ENCODE results near the gene BANP.
"Not testable (repeated sequence)": the region's sequence is repeated elsewhere in the genome, so short reads cannot be mapped to it uniquely, and the experiment has no call there.

The BANP gene

GRCh38 chr16:88050952-88051660, 99.9 kb downstream of the BANP start:
- no peak overlapping the region for H2BK120ac ChIP-seq (ENCODE audit: low read depth, low read length)
- no peak overlapping the region for H2AK5ac ChIP-seq (ENCODE audit: low read depth, low read length)
- H3K4me1 ChIP-seq (ENCODE audit: control insufficient read depth in 2 of 2, insufficient read depth in 1 of 2, low read depth in 1 of 2, low read length in 2 of 2), result peaks cover 2 to 3% of the 10 kb centered on the region in 2 donors
- H3K9ac ChIP-seq (ENCODE audit: low read depth, low read length, poor library complexity), result no peak overlapping the region
- no peak overlapping the region for H4K91ac ChIP-seq (ENCODE audit: low read depth, low read length, poor library complexity)
- no peak for DNase-seq (ENCODE audit: low spot score)
- H3K14ac ChIP-seq (ENCODE audit: low read length), result no peak overlapping the region
- peak overlapping the region; percentile 37 for H3K23ac ChIP-seq (ENCODE audit: low read depth, low read length, poor library complexity)
- H2BK15ac ChIP-seq (ENCODE audit: low read length), result no peak overlapping the region
- H2BK12ac ChIP-seq (ENCODE audit: low read length), result no peak overlapping the region
- H2AFZ ChIP-seq (ENCODE audit: low read length), result no peak overlapping the region
- H3K4me2 ChIP-seq (ENCODE audit: insufficient read depth, low read length, poor library complexity, severe bottlenecking), result no peak overlapping the region
- H3K4me3 ChIP-seq (ENCODE audit: low read length in 2 of 2), result no peak overlapping the region
- H3K36me3 ChIP-seq (replicated peaks in 1 of 2; ENCODE audit: control insufficient read depth in 2 of 2, insufficient read depth in 2 of 2, low read length in 2 of 2), result peaks cover 13 to 34% of the 10 kb centered on the region in 2 donors
- peaks cover 4% of the 10 kb centered on the region for H3K79me1 ChIP-seq (ENCODE audit: low read depth, low read length)
- no peak overlapping the region for H3K4ac ChIP-seq (ENCODE audit: low read length)
- no CpG with 5 or more reads among the region's 22 CpGs for WGBS, 2 donors (ENCODE audit: extremely low coverage in 2 of 2, insufficient read length in 2 of 2, insufficient replicate concordance in 1 of 2)
- H3K9me3 ChIP-seq (replicated peaks in 1 of 2; ENCODE audit: control insufficient read depth in 2 of 2, insufficient read depth in 1 of 2, low read depth in 1 of 2, low read length in 2 of 2), result peaks cover 4 to 6% of the 10 kb centered on the region in 2 donors
- no peaks in the 10 kb centered on the region for H3K27me3 ChIP-seq (ENCODE audit: control insufficient read depth in 3 of 3, insufficient read depth in 3 of 3, low read depth in 1 of 3, low read length in 3 of 3)
- H2BK5ac ChIP-seq (ENCODE audit: low read length), result no peak overlapping the region
- H3K27ac ChIP-seq (replicated peaks; ENCODE audit: low read length), result no peak overlapping the region
- H3K18ac ChIP-seq (ENCODE audit: low read length), result peak overlapping the region; percentile 41
- H4K8ac ChIP-seq (ENCODE audit: low read depth, low read length), result no peak overlapping the region

GRCh38 chr16:88052661-88053060, 101.4 kb downstream of the BANP start:
- H3K4me2 ChIP-seq (ENCODE audit: insufficient read depth, low read length, poor library complexity, severe bottlenecking), result no peak overlapping the region
- DNase-seq (ENCODE audit: low spot score), result no peak
- H2AFZ ChIP-seq (ENCODE audit: low read length), result no peak overlapping the region
- H3K27ac ChIP-seq (replicated peaks; ENCODE audit: low read length), result no peak overlapping the region
- H4K91ac ChIP-seq (ENCODE audit: low read depth, low read length, poor library complexity), result no peak overlapping the region
- H3K4me1 ChIP-seq (ENCODE audit: control insufficient read depth in 2 of 2, insufficient read depth in 1 of 2, low read depth in 1 of 2, low read length in 2 of 2), result peaks cover 2 to 4% of the 10 kb centered on the region in 2 donors
- 100% methylated on average over 2 of the region's 2 CpGs; no CpG with 5 or more reads in 1 of the 2 donors for WGBS, 2 donors (ENCODE audit: extremely low coverage in 2 of 2, insufficient read length in 2 of 2, insufficient replicate concordance in 1 of 2)
- no peak overlapping the region for H2BK5ac ChIP-seq (ENCODE audit: low read length)
- peaks cover 4% of the 10 kb centered on the region for H3K79me1 ChIP-seq (ENCODE audit: low read depth, low read length)
- H2BK12ac ChIP-seq (ENCODE audit: low read length), result no peak overlapping the region
- no peak overlapping the region for H3K23ac ChIP-seq (ENCODE audit: low read depth, low read length, poor library complexity)
- H3K36me3 ChIP-seq (replicated peaks in 1 of 2; ENCODE audit: control insufficient read depth in 2 of 2, insufficient read depth in 2 of 2, low read length in 2 of 2), result peaks cover 13 to 34% of the 10 kb centered on the region in 2 donors
- H3K9me3 ChIP-seq (replicated peaks in 1 of 2; ENCODE audit: control insufficient read depth in 2 of 2, insufficient read depth in 1 of 2, low read depth in 1 of 2, low read length in 2 of 2), result peaks cover 4 to 6% of the 10 kb centered on the region in 2 donors
- no peak overlapping the region for H3K4me3 ChIP-seq (ENCODE audit: low read length in 2 of 2)
- H4K8ac ChIP-seq (ENCODE audit: low read depth, low read length), result no peak overlapping the region
- no peak overlapping the region for H3K14ac ChIP-seq (ENCODE audit: low read length)
- no peak overlapping the region for H2BK120ac ChIP-seq (ENCODE audit: low read depth, low read length)
- H3K4ac ChIP-seq (ENCODE audit: low read length), result no peak overlapping the region
- no peak overlapping the region for H2BK15ac ChIP-seq (ENCODE audit: low read length)
- no peak overlapping the region for H3K9ac ChIP-seq (ENCODE audit: low read depth, low read length, poor library complexity)
- H3K27me3 ChIP-seq (ENCODE audit: control insufficient read depth in 3 of 3, insufficient read depth in 3 of 3, low read depth in 1 of 3, low read length in 3 of 3), result no peaks in the 10 kb centered on the region
- no peak overlapping the region for H2AK5ac ChIP-seq (ENCODE audit: low read depth, low read length)
- H3K18ac ChIP-seq (ENCODE audit: low read length), result no peak overlapping the region

GRCh38 chr16:88053479-88053878, 102.2 kb downstream of the BANP start:
- H3K36me3 ChIP-seq (replicated peaks in 1 of 2; ENCODE audit: control insufficient read depth in 2 of 2, insufficient read depth in 2 of 2, low read length in 2 of 2), result peaks cover 13 to 30% of the 10 kb centered on the region in 2 donors
- H3K9me3 ChIP-seq (replicated peaks in 1 of 2; ENCODE audit: control insufficient read depth in 2 of 2, insufficient read depth in 1 of 2, low read depth in 1 of 2, low read length in 2 of 2), result not testable (repeated sequence)

GRCh38 chr16:88055356-88055755, 104.1 kb downstream of the BANP start:
- Histone ChIP-seq H3K4me3 (ENCODE audit: low read length in 2 of 2) (no peak overlapping the region), H2AK5ac (ENCODE audit: low read depth, low read length) (no peak overlapping the region), H3K79me1 (ENCODE audit: low read depth, low read length) (peaks cover 4% of the 10 kb centered on the region), H3K27me3 (ENCODE audit: control insufficient read depth in 3 of 3, insufficient read depth in 3 of 3, low read depth in 1 of 3, low read length in 3 of 3) (no peaks in the 10 kb centered on the region), H3K36me3 (replicated peaks in 1 of 2; ENCODE audit: control insufficient read depth in 2 of 2, insufficient read depth in 2 of 2, low read length in 2 of 2) (peaks cover 11 to 22% of the 10 kb centered on the region in 2 donors), H2BK15ac (ENCODE audit: low read length) (no peak overlapping the region), H3K27ac (replicated peaks; ENCODE audit: low read length) (no peak overlapping the region), H3K23ac (ENCODE audit: low read depth, low read length, poor library complexity) (no peak overlapping the region), H2BK120ac (ENCODE audit: low read depth, low read length) (no peak overlapping the region), H4K91ac (ENCODE audit: low read depth, low read length, poor library complexity) (no peak overlapping the region), H2BK12ac (ENCODE audit: low read length) (no peak overlapping the region), H3K4me1 (ENCODE audit: control insufficient read depth in 2 of 2, insufficient read depth in 1 of 2, low read depth in 1 of 2, low read length in 2 of 2) (peaks cover 2 to 8% of the 10 kb centered on the region in 2 donors), H3K4ac (ENCODE audit: low read length) (no peak overlapping the region), H2BK5ac (ENCODE audit: low read length) (no peak overlapping the region), H3K14ac (ENCODE audit: low read length) (no peak overlapping the region), H3K9ac (ENCODE audit: low read depth, low read length, poor library complexity) (no peak overlapping the region), H3K4me2 (ENCODE audit: insufficient read depth, low read length, poor library complexity, severe bottlenecking) (no peak overlapping the region), H3K9me3 (replicated peaks in 1 of 2; ENCODE audit: control insufficient read depth in 2 of 2, insufficient read depth in 1 of 2, low read depth in 1 of 2, low read length in 2 of 2) (peaks cover 4 to 6% of the 10 kb centered on the region in 2 donors), H3K18ac (ENCODE audit: low read length) (no peak overlapping the region), H2AFZ (ENCODE audit: low read length) (no peak overlapping the region), H4K8ac (ENCODE audit: low read depth, low read length) (no peak overlapping the region)
- 100% methylated on average over 2 of the region's 7 CpGs; no CpG with 5 or more reads in 1 of the 2 donors for WGBS, 2 donors (ENCODE audit: extremely low coverage in 2 of 2, insufficient read length in 2 of 2, insufficient replicate concordance in 1 of 2)
- no peak for DNase-seq (ENCODE audit: low spot score)

More at GRCh38 chr16:88053479-88053878, 102.2 kb downstream of the BANP start:
- H3K4me1 ChIP-seq (ENCODE audit: control insufficient read depth in 2 of 2, insufficient read depth in 1 of 2, low read depth in 1 of 2, low read length in 2 of 2); H3K14ac ChIP-seq (ENCODE audit: low read length); H3K4ac ChIP-seq (ENCODE audit: low read length); H3K4me2 ChIP-seq (ENCODE audit: insufficient read depth, low read length, poor library complexity, severe bottlenecking); H2AFZ ChIP-seq (ENCODE audit: low read length); H2BK12ac ChIP-seq (ENCODE audit: low read length); H3K23ac ChIP-seq (ENCODE audit: low read depth, low read length, poor library complexity); H2BK5ac ChIP-seq (ENCODE audit: low read length); H2BK120ac ChIP-seq (ENCODE audit: low read depth, low read length); H2AK5ac ChIP-seq (ENCODE audit: low read depth, low read length); H2BK15ac ChIP-seq (ENCODE audit: low read length); DNase-seq (ENCODE audit: low spot score); H3K18ac ChIP-seq (ENCODE audit: low read length); H4K91ac ChIP-seq (ENCODE audit: low read depth, low read length, poor library complexity); H4K8ac ChIP-seq (ENCODE audit: low read depth, low read length); H3K27ac ChIP-seq (replicated peaks; ENCODE audit: low read length); H3K79me1 ChIP-seq (ENCODE audit: low read depth, low read length); H3K27me3 ChIP-seq (ENCODE audit: control insufficient read depth in 3 of 3, insufficient read depth in 3 of 3, low read depth in 1 of 3, low read length in 3 of 3); H3K4me3 ChIP-seq (ENCODE audit: low read length in 2 of 2); H3K9ac ChIP-seq (ENCODE audit: low read depth, low read length, poor library complexity): not testable (repeated sequence)
- no CpG with 5 or more reads among the region's 1 CpG for WGBS, 2 donors (ENCODE audit: extremely low coverage in 2 of 2, insufficient read length in 2 of 2, insufficient replicate concordance in 1 of 2)

Measured in neuronal stem cell (in vitro differentiated cells).